ENCODE measurements around the gene HTRA2. TPM values are rescaled to one million over a fixed set of nuclear protein-coding genes. Genes with fewer than 3 reads are reported as not detected.
A peak's percentile ranks its signal among the peaks of the same experiment; 100 is the strongest.

The HTRA2 gene
- total and polyA plus RNA-seq, 9 of the 15 experiments (the other 6 are each of a cell fraction or from before 2014, with no cell fraction given), result 54.2 to 71.2 (median 65.8) TPM

DNA sequence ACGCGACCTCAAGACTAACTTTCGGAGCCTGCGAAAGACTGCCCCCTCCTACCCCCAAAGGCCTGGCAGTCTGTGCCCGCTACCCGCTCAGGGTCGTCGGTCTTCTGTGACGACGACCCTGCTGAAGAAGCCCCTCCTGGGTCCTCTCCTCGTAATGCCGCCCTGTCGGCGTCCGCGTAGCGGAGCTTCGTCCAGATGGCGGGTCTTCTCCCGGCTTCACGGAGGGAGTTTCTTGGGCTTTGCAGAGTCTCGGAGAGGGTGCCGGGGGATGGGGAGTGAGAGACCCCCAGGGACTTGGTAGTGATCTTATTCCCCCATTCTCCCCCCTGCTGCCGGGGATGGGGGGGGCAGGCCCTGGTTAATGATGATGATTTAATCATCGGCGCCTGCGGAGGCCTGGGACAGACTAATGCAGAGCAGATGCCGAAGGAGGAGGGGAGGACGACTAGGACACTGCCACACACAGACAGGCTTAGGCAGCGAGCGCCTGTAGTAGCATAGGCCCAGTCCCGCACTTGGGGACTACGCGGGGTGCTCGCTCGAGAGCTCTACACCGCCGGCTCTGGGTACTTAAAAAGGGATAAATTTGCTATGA is 21.7 kb upstream of the HTRA2 start (continued):
- no peak for TF ChIP-seq MCM5 (IDR thresholded peaks at IDR 0.05; ENCODE audit: low read depth)
- no peak for TF ChIP-seq JUN (IDR thresholded peaks at IDR 0.05; ENCODE audit: borderline replicate concordance, low read depth, low read length)
- no peak for TF ChIP-seq JUN (CRISPR knock-in tag; IDR thresholded peaks at IDR 0.05; ENCODE audit: borderline replicate concordance)
- TF ChIP-seq, protein P1, sequence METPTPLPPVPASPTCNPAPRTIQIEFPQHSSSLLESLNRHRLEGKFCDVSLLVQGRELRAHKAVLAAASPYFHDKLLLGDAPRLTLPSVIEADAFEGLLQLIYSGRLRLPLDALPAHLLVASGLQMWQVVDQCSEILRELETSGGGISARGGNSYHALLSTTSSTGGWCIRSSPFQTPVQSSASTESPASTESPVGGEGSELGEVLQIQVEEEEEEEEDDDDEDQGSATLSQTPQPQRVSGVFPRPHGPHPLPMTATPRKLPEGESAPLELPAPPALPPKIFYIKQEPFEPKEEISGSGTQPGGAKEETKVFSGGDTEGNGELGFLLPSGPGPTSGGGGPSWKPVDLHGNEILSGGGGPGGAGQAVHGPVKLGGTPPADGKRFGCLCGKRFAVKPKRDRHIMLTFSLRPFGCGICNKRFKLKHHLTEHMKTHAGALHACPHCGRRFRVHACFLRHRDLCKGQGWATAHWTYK (CRISPR knock-in tag; IDR thresholded peaks at IDR 0.05), result no peak
- TF ChIP-seq, protein P2, sequence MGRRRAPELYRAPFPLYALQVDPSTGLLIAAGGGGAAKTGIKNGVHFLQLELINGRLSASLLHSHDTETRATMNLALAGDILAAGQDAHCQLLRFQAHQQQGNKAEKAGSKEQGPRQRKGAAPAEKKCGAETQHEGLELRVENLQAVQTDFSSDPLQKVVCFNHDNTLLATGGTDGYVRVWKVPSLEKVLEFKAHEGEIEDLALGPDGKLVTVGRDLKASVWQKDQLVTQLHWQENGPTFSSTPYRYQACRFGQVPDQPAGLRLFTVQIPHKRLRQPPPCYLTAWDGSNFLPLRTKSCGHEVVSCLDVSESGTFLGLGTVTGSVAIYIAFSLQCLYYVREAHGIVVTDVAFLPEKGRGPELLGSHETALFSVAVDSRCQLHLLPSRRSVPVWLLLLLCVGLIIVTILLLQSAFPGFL (CRISPR knock-in tag; IDR thresholded peaks at IDR 0.05), result no peak
- TF ChIP-seq, protein P3, sequence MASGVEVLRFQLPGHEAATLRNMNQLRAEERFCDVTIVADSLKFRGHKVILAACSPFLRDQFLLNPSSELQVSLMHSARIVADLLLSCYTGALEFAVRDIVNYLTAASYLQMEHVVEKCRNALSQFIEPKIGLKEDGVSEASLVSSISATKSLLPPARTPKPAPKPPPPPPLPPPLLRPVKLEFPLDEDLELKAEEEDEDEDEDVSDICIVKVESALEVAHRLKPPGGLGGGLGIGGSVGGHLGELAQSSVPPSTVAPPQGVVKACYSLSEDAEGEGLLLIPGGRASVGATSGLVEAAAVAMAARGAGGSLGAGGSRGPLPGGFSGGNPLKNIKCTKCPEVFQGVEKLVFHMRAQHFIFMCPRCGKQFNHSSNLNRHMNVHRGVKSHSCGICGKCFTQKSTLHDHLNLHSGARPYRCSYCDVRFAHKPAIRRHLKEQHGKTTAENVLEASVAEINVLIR (CRISPR knock-in tag; IDR thresholded peaks at IDR 0.05), result no peak
- no peak for TF ChIP-seq ZNF586 (CRISPR knock-in tag; conservative IDR thresholded peaks at IDR 0.05)
- TF ChIP-seq ZNF311 (CRISPR knock-in tag; IDR thresholded peaks at IDR 0.05), result no peak
- TF ChIP-seq POLR2G (IDR thresholded peaks at IDR 0.05; ENCODE audit: low read depth, low read length), result peak; percentile 40; the same call in 1 of the 2 replicates
- TF ChIP-seq ZNF354B (CRISPR knock-in tag; IDR thresholded peaks at IDR 0.05), result no peak
- TF ChIP-seq TCF7L2 (IDR thresholded peaks at IDR 0.05; ENCODE audit: low read depth, low read length), result no peak
- TF ChIP-seq, protein P4, sequence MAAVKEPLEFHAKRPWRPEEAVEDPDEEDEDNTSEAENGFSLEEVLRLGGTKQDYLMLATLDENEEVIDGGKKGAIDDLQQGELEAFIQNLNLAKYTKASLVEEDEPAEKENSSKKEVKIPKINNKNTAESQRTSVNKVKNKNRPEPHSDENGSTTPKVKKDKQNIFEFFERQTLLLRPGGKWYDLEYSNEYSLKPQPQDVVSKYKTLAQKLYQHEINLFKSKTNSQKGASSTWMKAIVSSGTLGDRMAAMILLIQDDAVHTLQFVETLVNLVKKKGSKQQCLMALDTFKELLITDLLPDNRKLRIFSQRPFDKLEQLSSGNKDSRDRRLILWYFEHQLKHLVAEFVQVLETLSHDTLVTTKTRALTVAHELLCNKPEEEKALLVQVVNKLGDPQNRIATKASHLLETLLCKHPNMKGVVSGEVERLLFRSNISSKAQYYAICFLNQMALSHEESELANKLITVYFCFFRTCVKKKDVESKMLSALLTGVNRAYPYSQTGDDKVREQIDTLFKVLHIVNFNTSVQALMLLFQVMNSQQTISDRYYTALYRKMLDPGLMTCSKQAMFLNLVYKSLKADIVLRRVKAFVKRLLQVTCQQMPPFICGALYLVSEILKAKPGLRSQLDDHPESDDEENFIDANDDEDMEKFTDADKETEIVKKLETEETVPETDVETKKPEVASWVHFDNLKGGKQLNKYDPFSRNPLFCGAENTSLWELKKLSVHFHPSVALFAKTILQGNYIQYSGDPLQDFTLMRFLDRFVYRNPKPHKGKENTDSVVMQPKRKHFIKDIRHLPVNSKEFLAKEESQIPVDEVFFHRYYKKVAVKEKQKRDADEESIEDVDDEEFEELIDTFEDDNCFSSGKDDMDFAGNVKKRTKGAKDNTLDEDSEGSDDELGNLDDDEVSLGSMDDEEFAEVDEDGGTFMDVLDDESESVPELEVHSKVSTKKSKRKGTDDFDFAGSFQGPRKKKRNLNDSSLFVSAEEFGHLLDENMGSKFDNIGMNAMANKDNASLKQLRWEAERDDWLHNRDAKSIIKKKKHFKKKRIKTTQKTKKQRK (IDR thresholded peaks at IDR 0.05; ENCODE audit: borderline replicate concordance, low read depth, low read length), result no peak
- TF ChIP-seq CBX1 (IDR thresholded peaks at IDR 0.05; ENCODE audit: low read depth), result no peak
- no peak for TF ChIP-seq NFATC3 (IDR thresholded peaks at IDR 0.05)
- TF ChIP-seq, protein P5, sequence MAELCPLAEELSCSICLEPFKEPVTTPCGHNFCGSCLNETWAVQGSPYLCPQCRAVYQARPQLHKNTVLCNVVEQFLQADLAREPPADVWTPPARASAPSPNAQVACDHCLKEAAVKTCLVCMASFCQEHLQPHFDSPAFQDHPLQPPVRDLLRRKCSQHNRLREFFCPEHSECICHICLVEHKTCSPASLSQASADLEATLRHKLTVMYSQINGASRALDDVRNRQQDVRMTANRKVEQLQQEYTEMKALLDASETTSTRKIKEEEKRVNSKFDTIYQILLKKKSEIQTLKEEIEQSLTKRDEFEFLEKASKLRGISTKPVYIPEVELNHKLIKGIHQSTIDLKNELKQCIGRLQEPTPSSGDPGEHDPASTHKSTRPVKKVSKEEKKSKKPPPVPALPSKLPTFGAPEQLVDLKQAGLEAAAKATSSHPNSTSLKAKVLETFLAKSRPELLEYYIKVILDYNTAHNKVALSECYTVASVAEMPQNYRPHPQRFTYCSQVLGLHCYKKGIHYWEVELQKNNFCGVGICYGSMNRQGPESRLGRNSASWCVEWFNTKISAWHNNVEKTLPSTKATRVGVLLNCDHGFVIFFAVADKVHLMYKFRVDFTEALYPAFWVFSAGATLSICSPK (IDR thresholded peaks at IDR 0.05; ENCODE audit: borderline replicate concordance), result no peak
- TF ChIP-seq DMBX1 (CRISPR knock-in tag; IDR thresholded peaks at IDR 0.05; ENCODE audit: borderline replicate concordance), result no peak
- 0 out of 2 replicates have a peak, but pooled peaks have one; percentile 23 for TF ChIP-seq MTA1 (IDR thresholded peaks at IDR 0.05; ENCODE audit: borderline replicate concordance)
- no peak for TF ChIP-seq ATF7 (IDR thresholded peaks at IDR 0.05)

All from K562 (cell line).